Skeletal muscle tissue (tissue), 4 donors: ENCODE measurements around the gene KRT80. TPM values are rescaled to one million over a fixed set of nuclear protein-coding genes. Genes with fewer than 3 reads are reported as not detected.

Source experiments
- H3K27ac ChIP-seq: one replicate; pipeline ENCODE4 v1.7.0; 2013; ENCODE audit warnings: mild to moderate bottlenecking, low read depth, low read length, inconsistent platforms
- H3K27me3 ChIP-seq, 3 donors: one replicate each; pipeline ENCODE4 v1.7.0; 2013; ENCODE audit warnings: low read length in 3 of 3; ENCODE audit not compliant: control insufficient read depth in 3 of 3, insufficient read depth in 3 of 3
- H3K36me3 ChIP-seq, 3 donors: one replicate each; pipeline ENCODE4 v1.7.0; 2013; ENCODE audit warnings: low read length in 3 of 3; ENCODE audit not compliant: control insufficient read depth in 3 of 3, insufficient read depth in 3 of 3
- H3K4me1 ChIP-seq, 3 donors: one replicate each; pipeline ENCODE4 v1.7.0; 2013; ENCODE audit warnings: low read length in 3 of 3, mild to moderate bottlenecking in 3 of 3; ENCODE audit not compliant: control insufficient read depth in 3 of 3, insufficient read depth in 3 of 3
- H3K4me3 ChIP-seq, 3 donors: one replicate each; pipeline ENCODE4 v1.7.0; 2013; ENCODE audit warnings: low read length in 3 of 3
- H3K9ac ChIP-seq, 3 donors: one replicate each; pipeline ENCODE4 v1.7.0; 2013; ENCODE audit warnings: low read length in 3 of 3, mild to moderate bottlenecking in 3 of 3, moderate library complexity in 2 of 3, low read depth in 1 of 3
- H3K9me3 ChIP-seq, 3 donors: one replicate each; pipeline ENCODE4 v1.7.0; 2013; ENCODE audit warnings: low read length in 3 of 3; ENCODE audit not compliant: control insufficient read depth in 3 of 3
- total RNA-seq: library from RNA; depleted of rRNA; stranded (reverse); fragments of >200 nt; gene quantifications from one replicate; pipeline ENCODE4 v1.2.3, GENCODE V29; 2014
- donor health status: Osteomylitis.

KRT80 gene
- total RNA-seq, 1 donor from 2014 or later, result 0.52 TPM

DNA sequence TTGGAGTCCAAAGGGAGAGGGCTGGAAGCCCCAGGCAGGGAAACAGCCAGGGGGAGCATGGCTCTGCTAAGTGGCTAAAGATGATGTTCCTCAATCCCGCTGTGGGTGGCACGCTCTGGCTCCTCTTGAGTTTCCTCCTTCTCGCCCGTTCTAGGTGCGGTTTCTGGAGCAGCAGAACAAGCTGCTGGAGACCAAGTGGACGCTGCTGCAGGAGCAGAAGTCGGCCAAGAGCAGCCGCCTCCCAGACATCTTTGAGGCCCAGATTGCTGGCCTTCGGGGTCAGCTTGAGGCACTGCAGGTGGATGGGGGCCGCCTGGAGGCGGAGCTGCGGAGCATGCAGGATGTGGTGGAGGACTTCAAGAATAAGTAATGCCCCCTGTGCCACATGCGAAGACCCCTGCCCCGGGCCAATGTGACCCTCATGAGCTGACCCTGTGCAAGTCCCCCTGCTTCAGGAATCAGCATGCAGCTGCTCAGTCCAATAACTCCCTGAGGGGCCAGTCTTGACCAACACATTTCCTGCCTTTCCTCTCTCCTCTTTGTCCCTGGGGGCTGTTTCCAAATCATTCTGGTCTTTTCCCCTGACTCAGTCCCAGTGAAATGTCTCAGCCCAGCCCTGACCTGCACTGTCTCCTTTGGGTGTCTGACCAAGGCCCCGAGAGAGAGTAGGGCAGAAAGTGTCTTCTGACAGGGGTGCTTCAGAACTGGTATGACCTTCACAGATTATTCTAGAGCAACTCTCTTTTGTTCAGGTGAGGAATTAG is 43.4 kb upstream of the KRT80 start:
- H3K27me3 ChIP-seq, result peaks cover 25 to 38% (median 38%) of the 10 kb centered on the region in 3 donors
- no peak overlapping the region for H3K4me3 ChIP-seq
- H3K9me3 ChIP-seq, result no peaks in the 10 kb centered on the region
- peaks cover 19 to 23% (median 19%) of the 10 kb centered on the region in 3 donors for H3K4me1 ChIP-seq
- no peaks in the 10 kb centered on the region for H3K36me3 ChIP-seq
- no peak overlapping the region for H3K27ac ChIP-seq
- no peak overlapping the region for H3K9ac ChIP-seq

DNA sequence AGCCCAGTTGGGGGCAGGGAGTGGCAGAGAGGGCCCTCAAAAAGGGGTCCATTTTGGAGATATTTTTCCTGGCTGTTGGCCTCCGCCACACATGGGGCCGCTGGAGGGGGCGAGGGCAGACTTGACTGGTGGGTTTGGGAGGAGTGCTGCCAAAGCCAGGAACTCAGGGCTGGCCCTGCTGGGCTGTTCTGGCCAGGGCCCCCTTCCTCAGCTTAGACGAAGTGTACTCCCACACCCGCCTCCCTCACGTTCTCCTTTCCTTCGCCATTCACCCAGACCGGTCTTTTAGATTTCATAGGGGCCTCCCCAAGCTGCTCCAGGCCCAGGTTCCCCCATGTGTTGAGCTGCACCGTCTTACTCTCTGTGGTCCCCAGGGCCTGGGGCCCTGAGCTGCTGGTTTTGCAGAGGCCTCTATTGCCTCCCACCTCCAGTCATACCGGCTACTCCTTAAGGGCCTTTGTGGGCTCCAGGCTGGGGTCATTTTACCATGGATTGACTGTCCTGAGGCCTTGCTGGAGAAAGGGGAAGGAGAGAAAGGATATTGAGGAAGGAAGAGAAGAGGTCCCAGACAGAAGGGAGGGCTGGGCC is 42.5 kb upstream of the KRT80 start:
- no peaks in the 10 kb centered on the region for H3K36me3 ChIP-seq
- H3K9ac ChIP-seq, result no peak overlapping the region
- peaks cover 19 to 23% (median 19%) of the 10 kb centered on the region in 3 donors for H3K4me1 ChIP-seq
- no peak overlapping the region for H3K27ac ChIP-seq
- H3K4me3 ChIP-seq, result no peak overlapping the region
- no peaks in the 10 kb centered on the region for H3K9me3 ChIP-seq
- H3K27me3 ChIP-seq, result peaks cover 25 to 40% (median 38%) of the 10 kb centered on the region in 3 donors

DNA sequence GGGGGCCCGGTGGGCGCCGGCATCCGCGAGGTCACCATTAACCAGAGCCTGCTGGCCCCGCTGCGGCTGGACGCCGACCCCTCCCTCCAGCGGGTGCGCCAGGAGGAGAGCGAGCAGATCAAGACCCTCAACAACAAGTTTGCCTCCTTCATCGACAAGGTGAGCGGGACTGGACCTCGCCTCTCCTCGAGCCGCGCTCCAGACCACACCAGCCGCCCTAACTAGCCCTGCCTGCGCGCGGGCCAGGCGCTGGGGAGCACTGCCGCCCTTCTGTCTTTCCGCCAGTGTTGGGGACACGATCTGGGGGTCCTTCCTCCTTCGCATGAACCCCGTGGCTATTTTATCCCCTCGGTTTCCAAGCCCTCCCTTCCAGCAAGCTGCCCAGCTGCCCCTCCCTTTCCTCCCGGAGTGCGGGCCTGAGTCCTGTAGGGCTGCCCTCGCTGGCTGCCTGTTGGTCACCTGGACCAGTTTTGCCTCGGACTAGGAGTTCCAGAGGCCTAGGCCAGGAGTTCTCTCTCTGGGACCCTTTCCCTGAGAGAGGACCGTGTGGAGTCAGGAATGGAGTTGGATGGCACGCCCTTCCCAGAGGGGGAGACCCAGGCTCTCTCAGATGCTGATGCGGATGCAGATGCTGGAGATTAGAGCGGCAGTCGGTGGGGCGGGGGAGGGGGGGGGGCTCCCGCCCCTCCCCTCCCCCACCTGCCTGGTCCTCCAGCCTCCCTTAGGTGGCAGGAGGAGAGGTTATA is 41.8 kb upstream of the KRT80 start:
- Histone ChIP-seq H3K9me3 (no peaks in the 10 kb centered on the region), H3K27ac (no peak overlapping the region), H3K4me1 (peaks cover 19 to 23% (median 19%) of the 10 kb centered on the region in 3 donors), H3K36me3 (no peaks in the 10 kb centered on the region), H3K4me3 (no peak overlapping the region), H3K27me3 (peaks cover 25 to 41% (median 38%) of the 10 kb centered on the region in 3 donors), H3K9ac (no peak overlapping the region)

DNA sequence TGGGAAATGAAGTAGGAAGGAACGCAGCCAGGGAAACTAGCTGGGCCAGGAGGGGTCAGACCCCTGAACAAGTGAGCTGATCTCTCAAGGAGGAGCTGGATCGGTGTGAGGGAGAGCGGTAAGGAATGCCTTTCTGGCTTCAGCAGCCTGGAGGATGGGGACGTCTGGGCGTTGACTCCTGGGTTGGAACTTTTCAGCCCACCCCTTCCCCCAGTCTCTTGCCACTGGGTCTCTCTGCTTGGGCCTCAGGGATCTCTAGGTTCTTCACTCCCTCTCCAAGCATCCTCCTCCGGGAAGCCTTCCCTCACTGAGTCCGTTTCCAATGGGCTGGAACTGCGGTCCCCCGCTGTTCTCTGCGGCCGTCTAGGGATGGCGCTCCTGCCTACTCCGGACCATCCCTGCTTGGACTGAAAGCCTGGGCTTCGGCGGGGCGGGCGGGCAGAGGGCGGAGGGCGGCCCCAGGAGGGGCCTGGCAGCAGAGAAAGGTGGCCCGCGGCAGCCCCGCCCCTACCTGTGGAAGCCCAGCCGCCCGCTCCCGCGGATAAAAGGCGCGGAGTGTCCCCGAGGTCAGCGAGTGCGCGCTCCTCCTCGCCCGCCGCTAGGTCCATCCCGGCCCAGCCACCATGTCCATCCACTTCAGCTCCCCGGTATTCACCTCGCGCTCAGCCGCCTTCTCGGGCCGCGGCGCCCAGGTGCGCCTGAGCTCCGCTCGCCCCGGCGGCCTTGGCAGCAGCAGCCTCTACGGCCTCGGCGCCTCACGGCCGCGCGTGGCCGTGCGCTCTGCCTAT is 41.1 kb upstream of the KRT80 start, which contains the start of gene KRT7:
Gene KRT7, plus strand, starts transcription at position 570 of the 788 bp plus-strand sequence. Its CDS starts 54 bp downstream, at position 624.
- Histone ChIP-seq H3K9ac (no peak within 1 kb of the TSS), H3K4me1 (peaks cover 19 to 23% (median 19%) of the 10 kb centered on the region in 3 donors), H3K36me3 (no peaks in the 10 kb centered on the region), H3K4me3 (no peak within 1 kb of the TSS), H3K9me3 (no peaks in the 10 kb centered on the region), H3K27ac (no peak within 1 kb of the TSS), H3K27me3 (peaks cover 25 to 41% (median 38%) of the 10 kb centered on the region in 3 donors)

DNA sequence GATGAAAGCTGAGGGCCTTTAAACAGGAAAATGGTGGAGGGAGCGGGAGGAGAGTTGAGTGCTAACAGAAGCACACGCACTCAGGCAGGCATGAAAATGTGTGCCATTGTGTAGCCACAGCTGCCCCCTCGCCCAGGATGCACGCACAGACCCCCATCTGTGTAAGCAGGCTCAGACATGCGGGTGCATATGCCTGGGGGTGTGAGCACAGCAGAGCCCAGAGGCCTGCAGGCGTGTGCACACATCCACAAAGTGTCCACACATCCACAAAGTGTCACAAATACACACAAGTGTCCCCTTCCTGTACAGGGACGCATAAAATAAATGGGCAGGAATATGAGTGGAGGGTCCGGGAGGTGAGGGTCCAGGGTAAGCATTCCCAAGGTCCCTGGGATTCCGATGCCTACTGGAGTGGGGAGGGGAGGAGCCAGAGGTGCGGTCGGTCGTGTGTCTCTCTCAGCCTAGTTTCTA is 40.4 kb upstream of the KRT80 start:
- peaks cover 25 to 41% (median 38%) of the 10 kb centered on the region in 3 donors for H3K27me3 ChIP-seq
- no peak overlapping the region for H3K27ac ChIP-seq
- no peak overlapping the region for H3K9ac ChIP-seq
- no peaks in the 10 kb centered on the region for H3K9me3 ChIP-seq
- H3K4me1 ChIP-seq, result peaks cover 19 to 23% (median 19%) of the 10 kb centered on the region in 3 donors
- H3K4me3 ChIP-seq, result no peak overlapping the region
- no peaks in the 10 kb centered on the region for H3K36me3 ChIP-seq

DNA sequence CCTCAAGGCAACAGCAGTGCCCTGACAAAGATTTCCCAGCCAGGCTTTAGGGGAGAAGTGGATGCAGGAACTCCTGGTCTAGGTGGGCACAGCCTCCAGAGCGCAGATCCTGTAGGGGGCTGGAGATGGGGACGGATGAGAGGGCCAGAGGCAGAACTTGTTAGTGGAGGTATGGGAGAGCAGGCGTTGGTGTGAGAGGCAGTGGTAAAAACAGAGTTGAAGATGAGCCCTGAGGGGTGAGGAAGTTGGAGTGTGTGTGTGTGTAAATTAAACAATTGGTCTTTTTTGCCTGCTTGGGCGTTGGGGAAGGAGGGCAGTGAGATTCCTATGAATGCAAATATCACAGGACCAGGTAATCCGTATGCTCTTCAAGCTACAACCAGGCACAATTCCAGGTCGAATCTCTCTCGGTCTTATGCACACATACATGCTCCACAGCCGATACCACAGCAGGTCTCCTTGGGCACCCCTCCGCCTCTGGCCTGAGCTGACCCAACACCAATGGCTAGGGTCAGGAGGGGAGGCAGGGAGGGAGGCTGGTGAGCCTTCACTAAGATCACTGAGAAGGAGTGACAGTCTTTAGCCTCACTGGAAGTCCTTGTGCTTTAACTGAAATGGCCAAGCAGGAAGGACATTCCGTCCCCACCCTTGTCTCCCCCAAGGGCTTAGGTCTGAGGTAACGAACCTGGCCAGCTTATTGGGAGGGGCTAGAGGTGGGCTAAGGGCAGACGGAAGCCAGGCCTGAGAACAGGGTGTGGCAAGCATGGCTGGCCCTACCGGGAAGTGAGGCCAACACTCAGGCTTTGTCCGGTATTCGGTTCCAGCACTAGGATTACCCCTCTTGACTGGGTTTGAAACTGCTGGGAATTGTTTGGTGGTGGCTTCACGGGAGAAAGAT is 39.7 kb upstream of the KRT80 start:
- Histone ChIP-seq H3K27ac (no peak overlapping the region), H3K27me3 (peaks cover 25 to 41% (median 38%) of the 10 kb centered on the region in 3 donors), H3K4me1 (peaks cover 19 to 23% (median 19%) of the 10 kb centered on the region in 3 donors), H3K4me3 (no peak overlapping the region), H3K36me3 (no peaks in the 10 kb centered on the region), H3K9me3 (no peaks in the 10 kb centered on the region), H3K9ac (no peak overlapping the region)

DNA sequence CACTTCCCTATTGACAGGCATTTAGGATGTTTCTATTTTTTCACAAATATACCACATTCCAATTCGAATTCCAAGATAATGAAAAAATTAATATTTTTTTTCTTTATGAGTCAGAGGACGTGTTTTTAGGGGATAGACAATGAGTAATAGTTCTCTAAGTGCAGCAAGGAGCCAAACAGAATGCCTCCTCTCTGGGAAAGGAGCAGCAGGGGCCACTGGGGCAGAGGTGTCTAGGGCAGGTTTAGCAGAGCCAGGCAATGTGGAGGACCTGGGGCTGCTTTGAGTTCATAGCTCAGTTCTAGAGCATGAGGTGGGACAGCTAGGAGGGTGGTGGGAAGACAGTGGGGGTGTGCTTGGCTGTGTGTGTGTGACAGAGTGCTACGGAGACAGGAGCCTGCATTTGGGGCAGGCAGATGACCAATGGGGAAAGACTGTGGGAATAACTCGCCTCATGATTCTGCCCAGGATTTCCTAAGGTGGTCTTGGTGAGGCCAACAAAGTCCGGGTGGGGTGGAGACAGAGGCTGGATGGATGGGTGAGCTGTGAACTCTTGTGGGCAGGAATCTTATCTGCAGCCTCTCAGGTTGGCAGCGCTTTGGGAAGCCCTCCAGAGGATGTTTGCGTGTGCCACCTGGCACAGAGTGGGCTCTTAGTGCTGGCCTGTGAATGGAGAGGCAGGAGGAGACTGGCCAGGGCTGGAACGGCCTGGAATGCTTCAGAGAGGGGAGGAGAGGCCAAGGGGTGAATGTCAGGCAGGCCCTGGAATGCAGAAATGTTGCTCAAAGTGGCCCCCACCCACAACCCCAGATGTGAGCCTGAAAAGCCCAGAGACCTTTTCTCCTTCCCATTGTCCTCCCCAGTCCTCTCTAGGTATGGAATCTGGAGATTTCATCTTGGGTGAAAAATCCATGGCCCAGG is 38.8 kb upstream of the KRT80 start:
- H3K9ac ChIP-seq, result no peak overlapping the region
- peaks cover 25 to 39% (median 33%) of the 10 kb centered on the region in 3 donors for H3K27me3 ChIP-seq
- no peak overlapping the region for H3K27ac ChIP-seq

DNA sequence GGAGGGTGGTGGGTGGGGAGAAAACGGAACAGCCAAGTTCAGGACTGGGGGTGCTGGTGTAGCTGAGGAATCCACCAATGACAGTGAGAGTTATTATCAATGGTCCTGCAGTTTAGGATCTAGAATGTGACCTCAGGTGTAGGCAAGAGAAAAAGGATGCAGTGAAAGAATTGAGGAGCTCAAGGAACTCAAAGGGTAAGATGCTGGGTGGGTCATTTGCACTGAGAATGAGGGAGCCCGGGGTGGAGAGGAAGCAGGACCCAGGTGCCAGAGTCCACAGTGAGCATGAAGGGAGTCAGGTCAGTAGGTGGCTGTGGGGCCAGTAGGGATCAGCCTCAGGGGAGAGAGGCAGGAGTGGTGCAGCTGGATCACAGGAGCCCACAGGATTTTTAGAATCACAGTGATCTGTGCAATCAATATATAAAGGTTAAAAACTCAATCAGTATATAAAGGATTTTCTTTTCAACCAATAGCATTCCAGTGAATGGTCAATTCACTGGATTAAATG is 38.1 kb upstream of the KRT80 start:
- H3K27ac ChIP-seq, result no peak overlapping the region
- H3K9ac ChIP-seq, result no peak overlapping the region
- H3K9me3 ChIP-seq, result no peaks in the 10 kb centered on the region
- H3K4me3 ChIP-seq, result no peak overlapping the region
- no peaks in the 10 kb centered on the region for H3K36me3 ChIP-seq
- peaks cover 19 to 23% (median 19%) of the 10 kb centered on the region in 3 donors for H3K4me1 ChIP-seq
- peaks cover 22 to 31% (median 27%) of the 10 kb centered on the region in 3 donors for H3K27me3 ChIP-seq

More for the DNA sequence above, 38.8 kb upstream of the KRT80 start:
- no peak overlapping the region for H3K4me3 ChIP-seq
- H3K36me3 ChIP-seq, result no peaks in the 10 kb centered on the region
- no peaks in the 10 kb centered on the region for H3K9me3 ChIP-seq
- peaks cover 19 to 23% (median 19%) of the 10 kb centered on the region in 3 donors for H3K4me1 ChIP-seq
